Measurements from ENCODE around the gene SV2A. TPM values are rescaled to one million over a fixed set of nuclear protein-coding genes. Genes with fewer than 3 reads are reported as not detected.

The SV2A gene
- total RNA-seq, 1 experiment from 2014 or later: not detected

DNA sequence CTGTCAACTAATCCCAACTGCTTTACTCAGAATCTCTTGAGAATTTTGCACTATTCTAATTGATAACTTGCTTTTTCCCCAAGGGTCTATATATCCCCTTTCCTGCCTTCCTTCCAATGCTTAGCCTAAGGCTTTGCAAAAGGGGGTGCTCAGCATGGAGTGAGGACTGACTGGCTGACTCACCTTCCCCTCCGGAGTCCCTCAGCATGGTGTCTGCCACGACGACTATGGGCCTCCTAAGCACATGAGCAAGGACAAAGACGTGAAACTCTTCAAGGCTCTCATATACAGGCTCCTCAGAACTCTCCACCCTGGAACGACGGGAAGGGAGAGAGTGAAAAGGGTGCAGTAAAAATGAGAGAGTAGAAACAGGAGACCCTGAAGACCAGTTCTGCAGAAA is 32.3 kb upstream of the SV2A start:
- no TSS peak for BruUV-seq (replicated peaks)
- Histone ChIP-seq H3K4me3 (ENCODE audit: low read length) (no peak overlapping the region), H3K4me2 (ENCODE audit: low read length) (no peak overlapping the region), H3K4me1 (ENCODE audit: insufficient read depth, low read length) (no peaks in the 10 kb centered on the region), H3K79me2 (ENCODE audit: low read length) (no peaks in the 10 kb centered on the region), H2AFZ (ENCODE audit: low read length) (no peak overlapping the region), H3K9me2 (replicated peaks; ENCODE audit: low read length) (no peaks in the 10 kb centered on the region), H3F3A (ENCODE audit: low read length, unreplicated experiment) (no peaks in the 10 kb centered on the region), H4K20me1 (ENCODE audit: low read length) (no peaks in the 10 kb centered on the region), H3K9me3 (ENCODE audit: low read length) (no peaks in the 10 kb centered on the region), H3K27me3 (ENCODE audit: low read length) (no peaks in the 10 kb centered on the region), H3K27ac (ENCODE audit: low read length) (no peak overlapping the region), H3K9ac (ENCODE audit: low read length) (no peak overlapping the region), H3K36me3 (ENCODE audit: low read depth, low read length) (peaks cover 9% of the 10 kb centered on the region)
- DNase-seq (no peak), ATAC-seq (no peak)
- TF ChIP-seq, protein P1, sequence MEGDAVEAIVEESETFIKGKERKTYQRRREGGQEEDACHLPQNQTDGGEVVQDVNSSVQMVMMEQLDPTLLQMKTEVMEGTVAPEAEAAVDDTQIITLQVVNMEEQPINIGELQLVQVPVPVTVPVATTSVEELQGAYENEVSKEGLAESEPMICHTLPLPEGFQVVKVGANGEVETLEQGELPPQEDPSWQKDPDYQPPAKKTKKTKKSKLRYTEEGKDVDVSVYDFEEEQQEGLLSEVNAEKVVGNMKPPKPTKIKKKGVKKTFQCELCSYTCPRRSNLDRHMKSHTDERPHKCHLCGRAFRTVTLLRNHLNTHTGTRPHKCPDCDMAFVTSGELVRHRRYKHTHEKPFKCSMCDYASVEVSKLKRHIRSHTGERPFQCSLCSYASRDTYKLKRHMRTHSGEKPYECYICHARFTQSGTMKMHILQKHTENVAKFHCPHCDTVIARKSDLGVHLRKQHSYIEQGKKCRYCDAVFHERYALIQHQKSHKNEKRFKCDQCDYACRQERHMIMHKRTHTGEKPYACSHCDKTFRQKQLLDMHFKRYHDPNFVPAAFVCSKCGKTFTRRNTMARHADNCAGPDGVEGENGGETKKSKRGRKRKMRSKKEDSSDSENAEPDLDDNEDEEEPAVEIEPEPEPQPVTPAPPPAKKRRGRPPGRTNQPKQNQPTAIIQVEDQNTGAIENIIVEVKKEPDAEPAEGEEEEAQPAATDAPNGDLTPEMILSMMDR (conservative IDR thresholded peaks at IDR 0.05; ENCODE audit: low read depth, low read length): no peak
- TF ChIP-seq EZH2phosphoT487 (IDR thresholded peaks at IDR 0.05; ENCODE audit: borderline replicate concordance, low read length) (no peak), EZH2 (IDR thresholded peaks at IDR 0.05; ENCODE audit: low read length, unreplicated experiment) (no peak)
- POLR2A ChIA-PET (ENCODE audit: unreplicated experiment): no interaction called here
- intact Hi-C loops (cut with micrococcal nuclease): no loop called here
- CTCF ChIA-PET: no interaction called here

GRCh38 chr1:149945206-149945605 is 27.6 kb upstream of the SV2A start:
- no peaks in the 10 kb centered on the region for H3K79me2 ChIP-seq (ENCODE audit: low read length)
- no peaks in the 10 kb centered on the region for H3K27me3 ChIP-seq (ENCODE audit: low read length)
- peaks cover 12% of the 10 kb centered on the region for H3K36me3 ChIP-seq (ENCODE audit: low read depth, low read length)
- no TSS peak for BruUV-seq (replicated peaks)
- H3F3A ChIP-seq (ENCODE audit: low read length, unreplicated experiment): peaks cover under 1% of the 10 kb centered on the region
- H2AFZ ChIP-seq (ENCODE audit: low read length): no peak overlapping the region
- H3K4me3 ChIP-seq (ENCODE audit: low read length): no peak overlapping the region
- intact Hi-C loops (cut with micrococcal nuclease): no loop called here
- H3K4me1 ChIP-seq (ENCODE audit: insufficient read depth, low read length): peaks cover 5% of the 10 kb centered on the region
- POLR2A ChIA-PET (ENCODE audit: unreplicated experiment): no interaction called here
- no peak for ATAC-seq
- no peak overlapping the region for H3K27ac ChIP-seq (ENCODE audit: low read length)
- H3K9me3 ChIP-seq (ENCODE audit: low read length): no peaks in the 10 kb centered on the region
- H4K20me1 ChIP-seq (ENCODE audit: low read length): no peaks in the 10 kb centered on the region
- H3K4me2 ChIP-seq (ENCODE audit: low read length): no peak overlapping the region
- H3K9me2 ChIP-seq (replicated peaks; ENCODE audit: low read length): no peaks in the 10 kb centered on the region
- no peak for DNase-seq
- TF ChIP-seq, protein P1 (conservative IDR thresholded peaks at IDR 0.05; ENCODE audit: low read depth, low read length): no peak
- CTCF ChIA-PET: no interaction called here
- no peak overlapping the region for H3K9ac ChIP-seq (ENCODE audit: low read length)

GRCh38 chr1:149942885-149943284 is 25.2 kb upstream of the SV2A start:
- H3K9ac ChIP-seq (ENCODE audit: low read length): no peak overlapping the region
- no TSS peak for BruUV-seq (replicated peaks)
- H3K27ac ChIP-seq (ENCODE audit: low read length): no peak overlapping the region
- no peaks in the 10 kb centered on the region for H3K9me3 ChIP-seq (ENCODE audit: low read length)
- intact Hi-C loops (cut with micrococcal nuclease): no loop called here
- H3K9me2 ChIP-seq (replicated peaks; ENCODE audit: low read length): no peaks in the 10 kb centered on the region
- no peaks in the 10 kb centered on the region for H4K20me1 ChIP-seq (ENCODE audit: low read length)
- peaks cover 6% of the 10 kb centered on the region for H3F3A ChIP-seq (ENCODE audit: low read length, unreplicated experiment)
- ATAC-seq (no peak), DNase-seq (no peak)
- ChIA-PET POLR2A (ENCODE audit: unreplicated experiment) (no interaction called here), CTCF (no interaction called here)
- H3K36me3 ChIP-seq (ENCODE audit: low read depth, low read length): peaks cover 12% of the 10 kb centered on the region; the same call in 1 of the 2 replicates
- peaks cover 23% of the 10 kb centered on the region for H3K4me1 ChIP-seq (ENCODE audit: insufficient read depth, low read length)
- H3K79me2 ChIP-seq (ENCODE audit: low read length): no peaks in the 10 kb centered on the region
- no peak overlapping the region for H2AFZ ChIP-seq (ENCODE audit: low read length)
- H3K4me2 ChIP-seq (ENCODE audit: low read length): no peak overlapping the region
- TF ChIP-seq, protein P1 (conservative IDR thresholded peaks at IDR 0.05; ENCODE audit: low read depth, low read length): no peak
- no peak for TF ChIP-seq EZH2 (IDR thresholded peaks at IDR 0.05; ENCODE audit: low read length, unreplicated experiment)
- TF ChIP-seq EZH2phosphoT487 (IDR thresholded peaks at IDR 0.05; ENCODE audit: borderline replicate concordance, low read length): no peak
- H3K27me3 ChIP-seq (ENCODE audit: low read length): no peaks in the 10 kb centered on the region
- H3K4me3 ChIP-seq (ENCODE audit: low read length): no peak overlapping the region
